ENCODE results near the gene POLR1D. TPM values are rescaled to one million over a fixed set of nuclear protein-coding genes. Genes with fewer than 3 reads are reported as not detected.
A peak's percentile ranks its signal among the peaks of the same experiment; 100 is the strongest.

Gene POLR1D
- total RNA-seq, 2 donors from 2014 or later, result 56.0 to 178 TPM

- Histone ChIP-seq H3K27me3 (no peaks in the 10 kb centered on the region), H3K4me3 (peak overlapping the region; percentile 55 to 91), H3K36me3 (replicated peaks in 1 of 2; ENCODE audit: insufficient read depth in 1 of 2, low read depth in 2 of 2) (no peaks in the 10 kb centered on the region), H3K9me3 (no peaks in the 10 kb centered on the region), H3K27ac (peak overlapping the region; percentile 98 to 100 (median 100)), H3K4me1 (peaks cover 65% of the 10 kb centered on the region)
- TF ChIP-seq CTCF (IDR thresholded peaks at IDR 0.05) (peak in 2 of 7 experiments; percentile 15 to 26), POLR2A (IDR thresholded peaks at IDR 0.05) (no peak)
- WGBS, 2 donors, result 3 to 5% methylated on average over 10 to 13 of the region's 13 CpGs
- DNase-seq (peak in 2 of 4 donors; percentile 15 to 34), ATAC-seq (no peak)
- intact Hi-C loops (cut with DNase I), result loop anchor here (10.0 kb wide), 1 partner anchor 57 kb away; no protein-coding TSS in a partner anchor
Measured at GRCh38 chr13:27622102-27622820, 569 bp downstream of the POLR1D start.

- Histone ChIP-seq H3K27me3 (no peaks in the 10 kb centered on the region), H3K4me3 (peak overlapping the region in 1 of 2 donors; percentile 91), H3K4me1 (peaks cover 58% of the 10 kb centered on the region), H3K9me3 (no peaks in the 10 kb centered on the region), H3K27ac (peak overlapping the region in 3 of 4 donors; percentile 63 to 100 (median 98)), H3K36me3 (replicated peaks in 1 of 2; ENCODE audit: insufficient read depth in 1 of 2, low read depth in 2 of 2) (no peaks in the 10 kb centered on the region)
- WGBS, 2 donors, result 51 to 62% methylated on average over 7 of the region's 7 CpGs
- intact Hi-C loops (cut with DNase I), result loop anchor here (10.0 kb wide), 1 partner anchor 58 kb away; no protein-coding TSS in a partner anchor
- no peak for ATAC-seq
- TF ChIP-seq CTCF (IDR thresholded peaks at IDR 0.05) (no peak), POLR2A (IDR thresholded peaks at IDR 0.05) (no peak)
- DNase-seq, result no peak
Measured at GRCh38 chr13:27622881-27623280, 1.2 kb downstream of the POLR1D start.

GRCh38 chr13:27624071-27624470 is 2.4 kb downstream of the POLR1D start:
- Histone ChIP-seq H3K36me3 (replicated peaks in 1 of 2; ENCODE audit: insufficient read depth in 1 of 2, low read depth in 2 of 2) (no peaks in the 10 kb centered on the region), H3K4me1 (peaks cover 53% of the 10 kb centered on the region), H3K4me3 (no peak overlapping the region), H3K27ac (peak overlapping the region; percentile 63 to 100 (median 90)), H3K27me3 (no peaks in the 10 kb centered on the region), H3K9me3 (no peaks in the 10 kb centered on the region)
- TF ChIP-seq POLR2A (IDR thresholded peaks at IDR 0.05), result peak in 2 of 3 donors; percentile 62 to 76
- TF ChIP-seq CTCF (IDR thresholded peaks at IDR 0.05), result no peak
- WGBS, 2 donors, result 23 to 25% methylated on average over 3 of the region's 3 CpGs
- ATAC-seq (peak; percentile 12), DNase-seq (peak; percentile 41 to 85 (median 62))
- intact Hi-C loops (cut with DNase I), result loop anchor here (10.0 kb wide), 1 partner anchor 59 kb away; no protein-coding TSS in a partner anchor

- Histone ChIP-seq H3K27me3 (no peaks in the 10 kb centered on the region), H3K4me3 (no peak overlapping the region), H3K27ac (no peak overlapping the region), H3K36me3 (replicated peaks in 1 of 2; ENCODE audit: insufficient read depth in 1 of 2, low read depth in 2 of 2) (no peaks in the 10 kb centered on the region), H3K4me1 (peaks cover 59% of the 10 kb centered on the region), H3K9me3 (no peaks in the 10 kb centered on the region)
- intact Hi-C loops (cut with DNase I), result loop anchor here (10.0 kb wide), 1 partner anchor 61 kb away; no protein-coding TSS in a partner anchor
- WGBS, 2 donors, result 57 to 61% methylated on average over 2 of the region's 2 CpGs
- no peak for ATAC-seq
- TF ChIP-seq POLR2A (IDR thresholded peaks at IDR 0.05) (no peak), CTCF (IDR thresholded peaks at IDR 0.05) (no peak)
- DNase-seq, result no peak
Measured at GRCh38 chr13:27625839-27626238, 4.1 kb downstream of the POLR1D start.
